B cell (primary cell): Measurements from ENCODE around the gene RERE. TPM values are rescaled to one million over a fixed set of nuclear protein-coding genes. Genes with fewer than 3 reads are reported as not detected.

Experiments used
- ATAC-seq: fragments of 200-7000 bp; cut with Tn5 transposase; one replicate; pipeline ENCODE4 v1.10.0; 2021; ENCODE audit warnings: low read depth, mild to moderate bottlenecking, moderate number of reproducible peaks, moderate library complexity
- CTCF ChIA-PET: fragments of 350-600 bp; sonication (Branson Sonifier 250); formaldehyde crosslinking; loops from one replicate; lab custom pipeline; 2021; ENCODE audit warnings: antibody characterized with exemption, inconsistent platforms; lab: Charles Lee
- POLR2A ChIA-PET: fragments of 350-600 bp; sonication (Branson Sonifier 250); formaldehyde crosslinking; loops from one replicate; lab custom pipeline; 2021; ENCODE audit warnings: antibody characterized with exemption; lab: Charles Lee
- DNase-seq: peaks from one replicate; pipeline ENCODE4 v3.0.0; 2013
- H2AFZ ChIP-seq: 2 replicates; pipeline ENCODE4 v1.6.1; 2012; ENCODE audit warnings: mild to moderate bottlenecking, low read depth, low read length; ENCODE audit not compliant: insufficient read depth, poor library complexity, severe bottlenecking
- H3K27ac ChIP-seq, 2 donors: 1 replicate in 1 of 2; 2 replicates in 1 of 2; pipeline ENCODE4 v1.5.1; 2012 to 2013; ENCODE audit warnings: low read length in 2 of 2, mild to moderate bottlenecking in 2 of 2, moderate library complexity in 1 of 2
- H3K27me3 ChIP-seq, 4 experiments: fragments of 200-600 bp in 1 of 4; sonication (generic) in 1 of 4; replicated peaks in 1 of 4; 1 replicate in 2 of 4; 2 replicates in 2 of 4; pipeline versions ENCODE4 v1.6.1 to v1.7.0; 2013 to 2016; ENCODE audit warnings: low read length in 3 of 4, mild to moderate bottlenecking in 2 of 4, mixed read lengths in 1 of 4, moderate library complexity in 1 of 4; ENCODE audit not compliant: insufficient read depth in 4 of 4, control insufficient read depth in 3 of 4; ENCODE audit errors: control extremely low read depth in 1 of 4
- H3K36me3 ChIP-seq, 2 experiments: replicated peaks in 1 of 2; 1 replicate in 1 of 2; 2 replicates in 1 of 2; pipeline versions ENCODE4 v1.6.1 to v1.7.1; 2013; ENCODE audit warnings: low read length in 1 of 2; ENCODE audit not compliant: insufficient read depth in 2 of 2, control insufficient read depth in 1 of 2; ENCODE audit errors: control extremely low read depth in 1 of 2, extremely low read depth in 1 of 2
- H3K4me1 ChIP-seq, 2 donors: fragments of 200-600 bp in 1 of 2; sonication (generic) in 1 of 2; 1 replicate in 1 of 2; 2 replicates in 1 of 2; pipeline versions ENCODE4 v1.5.1 to v1.6.1; 2013 to 2017; ENCODE audit warnings: low read length in 2 of 2; ENCODE audit not compliant: control insufficient read depth in 2 of 2, insufficient read depth in 2 of 2
- H3K4me2 ChIP-seq: replicated peaks from 2 replicates; pipeline ENCODE3; 2012; ENCODE audit warnings: mild to moderate bottlenecking, low read depth, low read length; ENCODE audit not compliant: poor library complexity, severe bottlenecking
- H3K4me3 ChIP-seq, 5 experiments: fragments of 200-600 bp in 1 of 5; sonication (generic) in 1 of 5; 1 replicate in 3 of 5; 2 replicates in 2 of 5; pipeline versions ENCODE4 v1.5.1 to v1.7.0; 2011 to 2016; ENCODE audit warnings: low read length in 4 of 5, mild to moderate bottlenecking in 4 of 5, low read depth in 2 of 5, control low read depth in 1 of 5, moderate library complexity in 1 of 5; ENCODE audit not compliant: insufficient read depth in 1 of 5; ENCODE audit errors: control extremely low read depth in 1 of 5, extremely low read depth in 1 of 5
- H3K79me2 ChIP-seq: fragments of 200-600 bp; sonication (generic); one replicate; pipeline ENCODE4 v1.6.0; 2016; ENCODE audit warnings: low read length; ENCODE audit not compliant: control insufficient read depth, insufficient read depth
- H3K9ac ChIP-seq: fragments of 200-600 bp; sonication (generic); 2 replicates; pipeline ENCODE4 v1.6.1; 2017; ENCODE audit warnings: mild to moderate bottlenecking, low read length, moderate library complexity
- H3K9me3 ChIP-seq, 3 donors: one replicate each; pipeline versions ENCODE4 v1.6.1 to v1.7.1; 2013; ENCODE audit warnings: low read length in 2 of 3; ENCODE audit not compliant: control insufficient read depth in 2 of 3, insufficient read depth in 1 of 3; ENCODE audit errors: control extremely low read depth in 1 of 3
- H4K20me1 ChIP-seq: 2 replicates; pipeline ENCODE4 v1.6.0; 2012; ENCODE audit warnings: mild to moderate bottlenecking, low read length; ENCODE audit not compliant: insufficient read depth, control insufficient read depth, poor library complexity, severe bottlenecking
- H3K27ac Mint-ChIP-seq: one replicate; pipeline ENCODE4 v1.8.0; 2021; ENCODE audit warnings: mixed read lengths
- H3K27me3 Mint-ChIP-seq: one replicate; pipeline ENCODE4 v1.8.0; 2021; ENCODE audit warnings: mixed read lengths
- H3K4me1 Mint-ChIP-seq: one replicate; pipeline ENCODE4 v1.8.0; 2021; ENCODE audit warnings: mixed read lengths
- H3K4me3 Mint-ChIP-seq: one replicate; pipeline ENCODE4 v1.8.0; 2021; ENCODE audit warnings: mixed read lengths
- H3K9me3 Mint-ChIP-seq: one replicate; pipeline ENCODE4 v1.8.0; 2022; ENCODE audit warnings: mixed read lengths; ENCODE audit not compliant: insufficient read depth
- EZH2 ChIP-seq: IDR thresholded peaks from 2 replicates; pipeline ENCODE4 v1.6.1; 2012; ENCODE audit warnings: borderline replicate concordance, low read depth, mild to moderate bottlenecking, moderate library complexity, low read length; ENCODE audit not compliant: insufficient read depth, poor library complexity, severe bottlenecking
- WGBS: methylation state at CpG from one replicate; pipeline ENCODE4 v1.1.5; 2013; ENCODE audit warnings: missing lambda C conversion rate; ENCODE audit not compliant: insufficient coverage; 5-methylcytosine and 5-hydroxymethylcytosine counted together
- intact Hi-C: fragments of 100-400 bp; cut with micrococcal nuclease; formaldehyde crosslinking; loops from one replicate; pipeline ENCODE4 v1.10.0; 2022
- polyA plus RNA-seq: library from polyadenylated mRNA; depleted of rRNA; stranded (reverse); fragments of >200 nt; gene quantifications from 2 replicates; pipeline ENCODE4 v1.2.3, GENCODE V29; 2012
- total RNA-seq, 2 donors: library from RNA; stranded (reverse); fragments of 120-200 nt in 1 of 2; gene quantifications; 1 replicate in 1 of 2; 2 replicates in 1 of 2; pipeline versions ENCODE4 v1.2.3 to v1.2.4, GENCODE V29; 2013 to 2022
- TF ChIP-seq, protein P1 (sequence below): fragments of 200-600 bp; IDR thresholded peaks from one replicate; pipeline ENCODE4 v1.8.0; 2022; ENCODE audit warnings: antibody characterized with exemption, mild to moderate bottlenecking

RERE gene
- total and polyA plus RNA-seq, 2 donors (not counting 1 experiment from before 2014, with no cell fraction given) = 27.3 to 132 TPM

DNA sequence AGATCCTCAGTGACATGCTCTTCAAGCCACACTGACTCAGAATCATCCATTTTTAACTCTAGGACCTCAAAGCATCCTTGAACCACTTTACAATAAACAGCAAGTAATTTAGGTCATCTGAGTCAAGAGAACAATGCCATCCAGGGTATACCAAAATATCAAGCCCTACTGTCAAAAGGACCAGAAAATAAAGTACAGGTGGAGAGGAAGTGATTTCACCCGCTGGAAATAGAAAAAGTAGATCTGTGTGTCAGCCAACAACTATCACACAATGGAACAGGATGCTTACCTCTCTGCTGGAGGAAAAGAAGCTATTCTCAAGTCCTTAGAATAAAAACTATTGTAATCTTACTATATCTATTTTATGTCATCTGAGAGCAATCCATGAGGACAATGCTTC, 37.0 kb downstream of the RERE start:
- no peak overlapping the region for H2AFZ ChIP-seq
- peaks cover 46% of the 10 kb centered on the region for H3K79me2 ChIP-seq
- H3K27ac Mint-ChIP-seq = no peak overlapping the region
- H3K27ac ChIP-seq = no peak overlapping the region
- H3K4me1 ChIP-seq = peaks cover 3 to 13% of the 10 kb centered on the region in 2 donors
- no peak overlapping the region for H3K4me3 ChIP-seq
- DNase-seq (no peak), ATAC-seq (no peak)
- intact Hi-C loops = no loop called here
- H3K4me3 Mint-ChIP-seq = no peak overlapping the region
- no peak for TF ChIP-seq EZH2
- TF ChIP-seq, protein P1, sequence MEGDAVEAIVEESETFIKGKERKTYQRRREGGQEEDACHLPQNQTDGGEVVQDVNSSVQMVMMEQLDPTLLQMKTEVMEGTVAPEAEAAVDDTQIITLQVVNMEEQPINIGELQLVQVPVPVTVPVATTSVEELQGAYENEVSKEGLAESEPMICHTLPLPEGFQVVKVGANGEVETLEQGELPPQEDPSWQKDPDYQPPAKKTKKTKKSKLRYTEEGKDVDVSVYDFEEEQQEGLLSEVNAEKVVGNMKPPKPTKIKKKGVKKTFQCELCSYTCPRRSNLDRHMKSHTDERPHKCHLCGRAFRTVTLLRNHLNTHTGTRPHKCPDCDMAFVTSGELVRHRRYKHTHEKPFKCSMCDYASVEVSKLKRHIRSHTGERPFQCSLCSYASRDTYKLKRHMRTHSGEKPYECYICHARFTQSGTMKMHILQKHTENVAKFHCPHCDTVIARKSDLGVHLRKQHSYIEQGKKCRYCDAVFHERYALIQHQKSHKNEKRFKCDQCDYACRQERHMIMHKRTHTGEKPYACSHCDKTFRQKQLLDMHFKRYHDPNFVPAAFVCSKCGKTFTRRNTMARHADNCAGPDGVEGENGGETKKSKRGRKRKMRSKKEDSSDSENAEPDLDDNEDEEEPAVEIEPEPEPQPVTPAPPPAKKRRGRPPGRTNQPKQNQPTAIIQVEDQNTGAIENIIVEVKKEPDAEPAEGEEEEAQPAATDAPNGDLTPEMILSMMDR = no peak
- no peak overlapping the region for H3K4me2 ChIP-seq
- no CpG with 5 or more reads among the region's 1 CpG for WGBS
- H4K20me1 ChIP-seq = peaks cover 10% of the 10 kb centered on the region
- no peaks in the 10 kb centered on the region for H3K27me3 Mint-ChIP-seq
- H3K9me3 Mint-ChIP-seq = no peaks in the 10 kb centered on the region
- no peaks in the 10 kb centered on the region for H3K27me3 ChIP-seq
- H3K4me1 Mint-ChIP-seq = peaks cover 28% of the 10 kb centered on the region
- no peaks in the 10 kb centered on the region for H3K9me3 ChIP-seq
- H3K36me3 ChIP-seq = peaks cover 0 to 2% of the 10 kb centered on the region in 2 experiments
- ChIA-PET CTCF (no interaction called here), POLR2A (no interaction called here)
- no peak overlapping the region for H3K9ac ChIP-seq

DNA sequence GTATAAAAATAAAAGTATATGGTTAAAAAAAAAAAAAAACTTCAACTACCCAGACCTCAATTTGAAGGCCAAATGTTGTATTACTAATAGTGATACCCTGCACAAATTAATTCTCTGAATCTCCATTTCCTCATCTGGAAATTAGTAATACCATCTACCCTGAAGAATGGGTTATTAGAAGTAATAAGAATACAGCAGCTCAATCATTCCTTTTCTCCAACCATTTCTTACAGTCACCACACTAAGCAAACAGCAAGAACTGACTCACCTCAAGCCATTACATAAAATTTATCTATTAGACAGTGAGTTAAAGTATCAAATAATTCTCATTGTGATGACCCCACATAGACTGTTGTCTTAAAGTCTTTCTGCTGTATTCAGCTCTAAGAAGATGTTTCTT, 39.6 kb downstream of the RERE start:
- no peak for ATAC-seq
- Mint-ChIP-seq H3K27me3 (no peaks in the 10 kb centered on the region), H3K4me1 (peaks cover 19% of the 10 kb centered on the region), H3K9me3 (no peaks in the 10 kb centered on the region), H3K4me3 (no peak overlapping the region), H3K27ac (no peak overlapping the region)
- H4K20me1 ChIP-seq = peaks cover 4% of the 10 kb centered on the region
- TF ChIP-seq EZH2 = no peak
- TF ChIP-seq, protein P1 = no peak
- no peak overlapping the region for H2AFZ ChIP-seq
- peaks cover 34% of the 10 kb centered on the region for H3K79me2 ChIP-seq
- peaks cover 0 to 3% (median 0%) of the 10 kb centered on the region in 3 donors for H3K9me3 ChIP-seq
- peaks cover 0 to 2% of the 10 kb centered on the region in 2 experiments for H3K36me3 ChIP-seq
- no peak overlapping the region for H3K27ac ChIP-seq
- DNase-seq = no peak
- ChIA-PET POLR2A (interaction anchor here (0.7 kb wide), 1 partner anchor 343 kb away, joined by 4 read pairs; no protein-coding TSS in a partner anchor), CTCF (no interaction called here)
- H3K4me2 ChIP-seq = no peak overlapping the region
- H3K4me1 ChIP-seq = peaks cover 3 to 10% of the 10 kb centered on the region in 2 donors
- H3K4me3 ChIP-seq = no peak overlapping the region
- intact Hi-C loops = no loop called here
- H3K9ac ChIP-seq = no peak overlapping the region
- no peaks in the 10 kb centered on the region for H3K27me3 ChIP-seq
